LHCN-M2 (cell line): ENCODE data around the gene ZC2HC1C. TPM values are rescaled to one million over a fixed set of nuclear protein-coding genes. Genes with fewer than 3 reads are reported as not detected.
A peak's percentile ranks its signal among the peaks of the same experiment; 100 is the strongest.
"Not testable (repeated sequence)": the region's sequence is repeated elsewhere in the genome, so short reads cannot be mapped to it uniquely, and the experiment has no call there.

Experiments
- DNase-seq: peaks from one replicate; pipeline ENCODE4 v3.0.0-alpha.2; 2012; ENCODE audit warnings: low read depth
- total RNA-seq: library from RNA; depleted of rRNA; stranded (reverse); fragments of >200 nt; gene quantifications from 2 replicates; pipeline ENCODE4 v1.2.3, GENCODE V29; 2014

Gene ZC2HC1C
- total RNA-seq, 1 experiment from 2014 or later: 1.3 TPM

DNA sequence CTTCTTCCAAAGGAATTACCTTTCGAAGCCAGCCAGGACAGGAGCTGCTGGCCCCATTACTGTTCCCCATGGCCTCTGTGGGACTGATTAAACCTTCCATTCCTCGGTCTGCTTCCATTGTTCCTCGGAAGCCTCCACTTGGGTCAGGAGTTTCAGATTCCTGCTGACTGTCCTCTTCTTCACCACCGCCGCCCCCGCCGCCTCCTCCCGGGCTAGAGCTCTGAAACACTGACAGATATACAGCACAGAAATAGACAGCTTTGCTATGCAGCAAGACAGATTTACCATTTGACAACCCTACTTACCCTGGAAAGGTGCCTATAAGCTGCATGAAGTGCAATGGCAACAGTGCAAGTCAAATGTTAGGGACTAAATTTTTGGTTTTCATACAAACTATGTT is 21.8 kb downstream of the ZC2HC1C start:
- no peak for DNase-seq

DNA sequence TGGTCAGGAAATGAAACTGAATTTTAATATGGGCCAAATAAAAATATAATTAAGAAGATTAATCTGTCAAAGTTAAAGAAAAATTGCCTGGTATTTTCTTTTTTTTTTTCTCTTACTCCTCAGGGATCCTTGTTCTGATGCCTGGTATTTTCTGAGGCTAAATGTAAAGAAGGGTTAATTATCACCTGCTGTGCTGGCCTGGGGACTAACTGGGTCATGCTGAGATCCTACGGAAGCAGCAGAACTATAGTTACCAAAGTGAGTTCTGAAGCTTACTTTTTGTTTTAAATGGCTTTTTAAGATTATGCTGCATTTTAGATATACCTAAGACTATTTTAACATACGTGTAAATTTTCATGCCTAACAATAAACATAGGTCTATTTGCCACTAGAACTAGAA is 23.3 kb downstream of the ZC2HC1C start:
- no peak for DNase-seq

DNA sequence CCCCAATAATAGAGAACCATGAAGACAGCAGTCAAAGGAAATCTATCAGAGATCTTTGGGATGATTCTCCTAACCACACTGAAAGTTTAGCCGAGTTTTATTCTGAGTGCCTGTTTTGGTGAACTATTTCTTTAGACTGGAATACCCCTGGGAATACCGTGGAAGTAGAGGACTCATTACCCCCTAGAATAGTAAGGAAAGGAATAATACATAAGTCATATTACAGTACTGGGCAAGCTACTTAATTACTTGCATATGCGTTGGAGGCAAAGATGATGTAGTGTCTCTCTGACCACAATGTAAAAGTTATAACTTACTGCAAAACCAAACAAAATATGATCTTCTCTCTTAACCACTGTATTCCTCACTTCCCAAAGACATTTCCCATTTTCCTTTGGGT is 25.5 kb downstream of the ZC2HC1C start:
- no peak for DNase-seq

DNA sequence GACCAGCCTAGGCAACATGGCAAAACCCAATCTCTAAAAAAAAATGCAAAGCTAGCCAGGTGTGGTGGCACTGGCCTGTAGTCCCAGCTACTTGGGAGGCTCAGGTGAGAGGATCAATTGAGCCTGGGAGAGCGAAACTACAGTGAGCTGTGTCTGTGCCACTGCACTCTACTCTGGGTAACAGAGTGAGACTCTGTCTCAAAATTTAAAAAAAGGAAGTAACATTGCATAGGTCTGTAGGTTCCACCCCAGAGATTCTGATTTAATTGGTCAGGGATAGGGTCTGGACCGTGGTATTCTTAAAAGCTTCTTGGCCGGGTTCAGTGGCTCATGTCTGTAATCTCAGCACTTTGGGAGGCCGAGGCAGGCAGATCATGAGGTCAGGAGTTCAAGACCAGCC is 26.2 kb downstream of the ZC2HC1C start:
- no peak for DNase-seq

DNA sequence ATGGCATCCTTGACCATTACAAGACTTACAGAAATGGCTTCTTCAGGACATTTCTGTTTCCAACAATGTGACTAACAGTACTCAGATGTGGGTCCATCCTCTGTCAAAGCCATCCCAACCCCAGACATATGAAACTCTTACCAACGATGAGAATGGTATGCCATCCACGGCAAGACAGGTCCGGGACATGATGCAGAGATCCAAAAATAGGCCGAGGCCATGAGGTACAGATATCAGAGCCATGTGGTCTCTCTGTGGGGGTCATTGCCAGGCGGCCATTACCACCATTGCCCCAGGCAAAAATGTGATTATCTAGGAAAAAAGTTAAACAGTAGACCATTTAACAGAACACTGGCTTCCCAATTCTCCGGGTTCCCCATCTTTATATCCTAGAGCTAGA is 27.5 kb downstream of the ZC2HC1C start:
- no peak for DNase-seq

DNA sequence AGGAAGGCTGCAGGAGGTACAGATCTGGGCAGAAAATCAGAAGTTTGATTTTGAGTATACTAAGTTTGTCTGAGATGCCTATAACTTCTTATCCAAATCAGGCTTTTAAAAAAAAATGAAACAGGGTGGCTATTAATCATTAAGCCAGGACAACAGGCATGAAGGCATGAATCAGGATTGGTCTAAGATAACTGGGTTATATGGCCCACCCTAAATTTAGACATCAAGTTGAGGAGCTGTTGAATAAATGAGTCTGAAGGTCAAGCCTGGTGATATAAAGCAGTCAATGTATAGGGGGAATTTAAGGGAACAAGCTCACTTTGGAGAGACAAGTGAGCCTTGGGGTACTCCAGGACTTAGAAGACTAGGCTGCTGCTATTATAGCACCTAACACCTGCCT is 28.8 kb downstream of the ZC2HC1C start:
- DNase-seq: no peak

DNA sequence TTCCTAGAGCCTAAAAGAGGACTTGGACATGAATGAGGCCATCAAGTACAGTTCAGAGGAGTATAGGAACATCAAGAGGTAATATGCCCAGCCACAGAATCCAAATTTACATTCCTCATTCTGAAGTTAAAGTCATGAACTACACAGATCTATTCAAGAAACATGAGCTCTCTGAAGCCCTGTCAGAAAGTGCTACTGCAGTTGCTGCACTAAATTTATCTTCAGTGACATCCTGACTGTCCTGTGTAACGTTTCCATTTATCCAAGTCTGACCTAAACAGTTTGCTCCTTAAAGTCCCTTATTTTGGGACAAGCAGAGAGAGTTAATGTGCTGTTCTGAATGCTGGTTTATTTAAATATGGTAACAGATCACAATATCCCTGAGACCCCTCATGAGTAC is 29.2 kb downstream of the ZC2HC1C start:
- DNase-seq: no peak

DNA sequence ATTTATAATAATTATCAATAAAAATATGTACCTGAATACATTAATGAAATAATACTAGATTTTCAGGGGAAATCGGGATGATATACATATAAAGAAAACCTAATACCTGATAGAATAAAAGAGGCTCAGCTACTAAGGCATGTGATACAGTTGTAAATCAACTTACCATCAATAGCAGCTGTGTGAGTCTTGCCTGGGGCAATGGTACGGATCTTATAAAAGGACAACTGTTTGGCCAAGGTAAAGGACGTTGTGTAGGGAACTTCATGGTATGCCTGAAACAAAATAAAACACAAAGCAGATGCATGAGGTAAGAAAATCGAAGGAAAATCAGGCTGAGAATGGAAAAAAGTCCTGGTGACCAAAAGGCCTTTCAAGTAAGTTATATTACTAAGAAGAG is 32.0 kb downstream of the ZC2HC1C start:
- no peak for DNase-seq

DNA sequence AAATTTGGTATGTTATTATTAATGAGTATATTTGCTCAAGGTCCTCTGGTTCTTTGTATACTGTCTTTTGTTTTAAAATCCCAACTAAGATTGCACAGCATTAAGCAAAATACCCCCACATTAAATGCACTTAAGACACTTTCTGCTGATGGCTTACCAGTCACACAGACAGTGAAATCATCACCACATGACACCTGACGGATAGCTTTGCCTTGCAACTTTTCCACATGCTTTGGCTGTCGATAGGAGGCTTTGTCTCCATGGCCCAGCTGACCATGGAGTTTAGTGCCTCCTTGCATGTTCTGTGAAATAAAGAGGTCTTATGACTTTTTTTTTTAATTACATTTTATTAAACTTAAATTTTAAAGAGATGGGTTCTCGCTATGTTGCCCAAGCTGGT is 37.7 kb downstream of the ZC2HC1C start:
- DNase-seq: no peak

DNA sequence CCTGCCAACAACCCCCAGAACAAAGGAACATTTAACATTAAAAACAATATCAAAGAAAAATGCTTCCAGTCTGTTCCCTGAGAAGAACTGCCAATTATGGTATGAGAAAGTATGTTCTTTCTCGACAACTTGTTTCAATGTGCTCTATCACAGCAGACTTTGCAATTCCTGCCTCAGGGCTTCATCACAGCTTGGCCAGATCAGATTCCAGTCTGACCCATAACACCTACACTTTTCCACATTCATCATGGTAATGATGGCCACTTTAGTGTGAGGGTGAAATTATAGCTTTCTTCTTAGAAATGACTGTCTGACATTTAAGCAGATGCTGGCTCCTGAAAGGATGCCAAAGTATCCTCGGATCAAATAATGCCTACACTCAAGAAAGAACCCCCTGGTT is 40.4 kb downstream of the ZC2HC1C start:
- no peak for DNase-seq

DNA sequence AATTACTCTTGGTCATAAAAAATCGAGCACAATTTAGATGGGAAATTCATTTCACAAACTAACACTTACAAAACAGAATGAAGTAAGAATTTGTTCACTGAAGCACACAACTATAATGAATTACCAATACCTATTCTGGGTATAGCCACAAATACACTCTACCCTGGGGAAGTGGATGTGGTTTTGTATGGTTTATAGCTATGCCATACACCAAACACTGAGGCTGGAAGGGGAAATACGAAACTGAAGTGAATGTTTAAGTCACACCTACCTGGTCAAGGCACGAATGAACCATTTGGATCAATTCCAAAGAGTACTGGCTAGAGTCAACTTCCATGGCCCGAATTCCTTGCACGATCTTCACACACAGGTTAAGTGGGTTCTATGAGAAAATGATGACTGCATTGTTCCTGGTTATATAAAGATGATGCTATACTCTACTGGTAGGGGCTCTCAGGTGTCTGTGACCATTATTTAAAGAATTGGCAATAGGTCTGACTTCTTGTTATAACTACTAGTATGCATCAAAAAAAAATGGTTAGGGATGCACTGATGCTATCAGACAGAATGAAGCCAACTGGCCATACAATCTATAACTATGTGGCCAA is 44.6 kb downstream of the ZC2HC1C start:
- DNase-seq: no peak

DNA sequence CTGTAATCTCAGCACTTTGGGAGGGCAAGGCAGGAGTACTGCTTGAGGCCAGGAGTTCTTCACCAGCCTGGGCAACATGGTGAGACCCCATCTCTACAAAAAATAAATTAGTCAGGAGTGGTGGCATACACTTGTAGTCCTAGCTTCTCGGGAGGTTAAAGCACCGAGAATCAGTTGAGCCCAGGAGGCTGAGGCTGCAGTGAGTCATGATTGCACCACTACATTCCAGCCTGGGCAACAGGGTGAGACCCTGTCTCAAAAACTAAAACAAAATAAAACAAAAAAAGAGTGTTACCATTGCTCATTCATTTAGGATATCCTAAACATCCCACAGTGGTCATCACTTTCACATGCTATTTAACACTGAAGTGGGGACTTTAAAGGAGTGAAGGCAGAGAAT is 49.6 kb downstream of the ZC2HC1C start:
- peak; percentile 11 for DNase-seq

DNA sequence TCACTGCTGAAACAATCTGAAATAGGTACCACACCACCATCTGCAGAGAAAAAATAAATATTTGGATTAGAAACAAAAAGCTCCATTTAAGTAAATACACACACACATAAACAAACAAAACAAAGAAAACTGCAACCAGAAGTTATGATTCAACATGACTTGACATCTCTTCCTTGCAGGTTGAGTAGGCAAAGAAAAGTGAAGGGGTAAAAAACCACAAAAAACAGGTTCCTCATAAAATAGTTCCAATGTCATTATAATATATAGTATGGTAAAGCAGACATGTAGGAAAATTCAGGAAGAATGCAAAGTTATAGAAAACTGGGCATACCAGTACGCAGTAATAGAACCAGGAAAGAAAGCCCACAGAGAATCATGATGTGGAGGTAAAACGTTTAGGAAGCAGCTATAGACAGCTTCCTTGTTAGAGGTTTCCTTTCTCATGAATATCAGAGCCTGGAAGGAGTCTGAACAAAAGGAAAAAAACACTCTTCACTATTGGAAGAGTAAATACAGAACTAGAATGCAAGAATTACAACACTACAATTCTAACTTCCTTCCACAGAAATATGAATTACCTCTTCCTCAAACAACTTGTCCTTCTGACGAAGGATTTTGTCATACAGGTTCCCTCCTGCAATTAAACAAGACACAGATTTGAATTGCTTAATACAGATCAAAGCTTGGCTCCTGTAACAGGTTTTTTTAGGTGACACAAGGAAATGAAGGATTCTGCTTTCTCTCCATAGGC is 51.3 kb downstream of the ZC2HC1C start:
- DNase-seq: no peak

DNA sequence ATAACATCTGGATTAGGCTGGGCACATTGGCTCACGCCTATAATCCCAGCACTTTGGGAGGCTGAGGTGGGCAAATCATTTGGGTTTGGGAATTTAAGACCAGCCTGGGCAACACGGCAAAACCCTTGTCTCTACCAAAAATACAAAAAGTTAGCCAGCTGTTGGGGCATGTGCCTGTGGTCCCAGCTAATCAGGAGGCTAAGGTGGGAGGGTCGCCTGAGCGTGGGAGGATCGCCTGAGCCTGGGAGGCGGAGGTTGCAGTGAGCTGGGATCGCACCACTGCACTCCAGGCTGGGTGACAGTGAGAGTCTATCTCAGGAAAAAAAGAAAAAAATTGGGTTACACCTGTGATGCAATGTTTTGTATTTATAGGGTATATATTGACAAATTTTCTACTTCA is 52.1 kb downstream of the ZC2HC1C start:
- no peak for DNase-seq

DNA sequence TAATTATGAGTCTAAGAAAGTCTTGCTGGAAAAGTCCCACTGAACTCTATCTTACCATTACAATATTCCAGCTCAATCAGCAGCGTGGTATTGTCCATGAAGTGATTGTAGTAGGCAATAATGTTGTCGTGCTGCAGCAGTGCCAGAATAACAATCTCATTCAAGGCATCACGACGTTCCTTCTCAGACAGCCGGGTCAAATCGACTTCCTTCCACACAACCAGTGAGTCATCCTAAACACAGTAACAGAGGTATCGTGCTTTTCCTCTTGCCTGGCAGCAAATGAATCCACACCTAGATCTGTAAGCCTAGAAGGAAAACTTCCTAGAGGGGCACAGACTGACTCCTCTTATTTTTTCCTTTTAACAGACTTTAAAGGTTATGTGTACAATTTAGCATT is 54.5 kb downstream of the ZC2HC1C start:
- DNase-seq: peak; percentile 77

DNA sequence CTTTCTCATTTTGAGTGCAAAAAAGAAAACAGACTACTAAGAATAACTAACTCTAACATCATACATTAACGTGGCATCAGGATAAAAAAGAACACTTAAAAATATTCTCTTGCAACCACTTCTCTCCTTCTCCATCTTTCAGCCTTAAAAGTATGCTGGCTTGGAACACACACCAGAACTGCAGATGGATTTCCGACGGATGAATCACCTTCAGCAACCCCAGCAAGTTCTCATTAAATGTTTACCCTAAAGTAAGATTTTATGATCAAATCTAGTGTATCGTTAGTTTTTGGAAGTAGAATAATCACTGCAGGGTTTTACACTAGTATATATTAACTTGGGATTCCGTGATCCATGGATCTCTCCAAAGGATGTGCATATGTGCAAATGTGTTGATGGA is 56.2 kb downstream of the ZC2HC1C start:
- DNase-seq: peak; percentile 60

DNA sequence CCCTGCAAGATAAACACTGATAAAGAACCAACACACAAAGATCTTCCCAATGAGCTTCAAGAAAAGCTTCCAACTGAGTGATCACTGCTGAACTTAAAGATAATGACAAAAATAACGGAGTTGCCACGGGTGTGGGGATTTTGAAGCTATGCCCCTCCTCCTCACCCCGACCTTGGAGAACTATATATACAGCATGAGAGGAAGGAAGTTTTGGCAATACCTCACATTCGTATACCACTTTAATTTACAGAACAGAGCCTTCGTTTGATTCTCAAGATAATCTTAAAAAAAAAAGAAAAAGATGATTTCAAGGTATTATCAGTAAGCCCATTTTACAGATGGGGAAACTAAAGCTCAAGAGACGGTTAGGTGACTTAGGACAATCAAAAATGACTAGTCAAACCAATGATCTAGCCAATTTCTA is 56.7 kb downstream of the ZC2HC1C start:
- no peak for DNase-seq

DNA sequence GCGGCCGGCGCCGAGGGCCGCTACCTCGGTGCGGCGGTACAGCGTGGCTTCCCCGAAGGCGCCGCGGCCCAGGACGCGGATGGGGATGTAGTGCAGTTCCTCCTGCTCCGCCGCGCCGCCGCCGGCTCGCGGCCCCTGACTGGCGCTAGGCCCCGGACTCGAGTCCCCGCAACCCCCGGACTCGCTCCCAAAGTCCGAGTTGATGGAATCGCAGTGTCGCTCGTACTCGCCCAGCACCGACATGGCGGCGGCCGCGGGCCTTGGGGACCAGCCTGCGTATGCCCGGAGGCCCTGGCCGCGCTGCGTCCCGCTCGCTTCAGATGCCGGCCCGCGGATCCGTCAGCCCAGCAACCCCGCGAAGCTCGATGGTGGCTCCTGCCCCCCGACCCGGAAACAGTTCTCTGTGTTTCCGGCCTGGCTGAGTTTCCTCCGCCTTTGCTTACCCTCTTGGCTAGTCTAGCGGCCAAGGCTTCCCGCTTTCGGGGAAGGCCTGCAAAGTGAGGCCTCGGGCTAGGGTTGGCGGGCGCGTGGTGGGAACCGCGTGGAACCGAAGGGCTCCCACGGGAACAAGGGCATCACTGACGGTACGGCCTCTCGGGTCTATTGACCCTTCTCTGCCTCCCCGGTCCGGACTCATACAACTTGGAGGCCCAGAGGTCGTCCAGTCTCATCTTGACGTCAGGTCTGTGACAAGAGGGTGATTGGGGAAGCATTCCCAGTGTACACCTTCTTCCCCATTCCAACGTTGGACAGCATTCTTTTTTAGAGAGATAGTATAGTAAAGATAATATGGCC is 57.4 kb downstream of the ZC2HC1C start, which contains the start of gene NEK9:
Gene NEK9 (minus strand): TSS at position 370 of the 795 bp plus-strand sequence. CDS start 127 bp downstream, at position 243.
- peak; percentile 85 for DNase-seq

DNA sequence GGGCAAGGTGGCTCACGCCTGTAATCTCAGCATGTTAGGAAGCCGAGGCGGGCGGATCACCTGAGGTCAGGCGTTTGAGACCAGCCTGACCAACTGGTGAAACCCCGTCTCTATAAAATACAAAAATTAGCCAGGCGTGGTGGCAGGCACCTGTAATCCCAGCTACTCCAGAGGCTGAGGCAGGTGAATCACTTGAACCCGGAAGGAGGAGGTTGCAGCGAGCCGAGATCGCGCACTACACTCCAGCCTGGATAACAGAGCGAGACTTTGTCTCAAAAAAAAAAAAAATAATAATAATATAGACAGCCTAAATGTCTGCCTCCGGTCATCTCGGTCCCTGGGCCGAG is 58.0 kb downstream of the ZC2HC1C start:
- not testable (repeated sequence) for DNase-seq

DNA sequence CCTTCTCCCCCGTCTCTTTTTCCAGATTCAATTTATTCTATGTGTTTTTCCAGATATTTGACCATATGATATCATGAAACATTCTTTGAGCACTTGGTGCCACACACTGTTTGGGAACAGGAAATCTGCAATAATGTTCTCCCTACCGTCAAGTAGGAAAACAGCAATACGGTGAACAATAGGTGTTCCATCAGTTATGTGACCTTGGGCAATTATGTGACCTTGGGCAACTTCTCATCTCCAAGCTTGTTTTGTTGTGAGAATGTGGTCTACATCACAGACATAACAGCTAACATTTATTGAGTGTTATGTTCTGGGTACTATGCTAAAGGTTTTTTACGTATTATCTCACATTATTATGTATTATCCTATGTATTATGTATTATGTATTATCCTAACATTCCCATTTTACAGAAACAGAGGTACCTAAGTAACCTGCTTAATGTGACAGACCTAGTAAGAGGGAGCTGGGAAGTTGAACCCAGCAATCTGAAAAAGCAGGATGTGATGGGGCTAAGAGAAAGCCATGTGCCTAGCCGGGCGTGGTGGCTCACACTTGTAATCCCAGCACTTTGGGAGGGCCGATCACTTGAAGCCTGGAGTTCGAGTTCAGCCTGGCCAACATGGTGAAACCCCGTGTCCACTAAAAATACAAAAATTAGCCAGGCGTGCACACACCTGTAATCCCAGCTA is 58.6 kb downstream of the ZC2HC1C start:
- no peak for DNase-seq

DNA sequence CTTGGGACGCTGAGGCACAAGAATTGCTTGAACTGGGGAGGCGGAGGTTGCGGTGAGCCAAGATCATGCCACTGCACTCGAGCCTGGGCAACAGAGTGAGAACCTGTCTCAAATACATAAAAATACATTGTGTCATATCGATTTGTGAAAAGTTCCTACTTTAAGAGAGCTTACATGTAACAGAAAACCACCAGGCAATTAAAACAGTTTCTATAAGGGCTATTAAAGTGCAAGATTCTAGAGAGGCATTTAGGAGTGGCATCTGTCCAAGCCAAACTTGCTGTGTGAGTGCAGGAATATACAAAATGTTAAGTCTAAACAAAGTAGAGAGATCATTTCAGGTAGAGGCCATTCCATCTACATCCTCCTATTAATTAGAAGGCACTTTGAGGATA is 59.2 kb downstream of the ZC2HC1C start:
- DNase-seq: no peak
